OCI-LY1 (cell line): ENCODE results near the gene TASP1.

Experiments used
- H2AFZ ChIP-seq: fragments of 200-600 bp; sonication (generic), shearing (Covaris generic); 2 replicates; pipeline ENCODE4 v1.6.0; 2014; ENCODE audit warnings: antibody characterized with exemption, mild to moderate bottlenecking, low read length
- H3F3A ChIP-seq: fragments of 200-600 bp; sonication (generic), shearing (Covaris generic); 2 replicates; pipeline ENCODE4 v1.6.0; 2014; ENCODE audit warnings: mild to moderate bottlenecking, antibody characterized with exemption, low read length, moderate library complexity; ENCODE audit not compliant: insufficient read depth
- H3K27ac ChIP-seq: fragments of 200-600 bp; sonication (generic); 2 replicates; pipeline ENCODE4 v1.5.1; 2014; ENCODE audit warnings: low read length, mixed run types, mild to moderate bottlenecking, low read depth; ENCODE audit not compliant: poor library complexity, severe bottlenecking
- H3K27me3 ChIP-seq: fragments of 200-600 bp; sonication (generic); 2 replicates; pipeline ENCODE4 v1.6.0; 2014; ENCODE audit warnings: antibody characterized with exemption, mild to moderate bottlenecking, low read length, moderate library complexity; ENCODE audit not compliant: insufficient read depth
- H3K36me3 ChIP-seq: fragments of 200-600 bp; sonication (generic); 2 replicates; pipeline ENCODE4 v1.6.1; 2014; ENCODE audit warnings: mild to moderate bottlenecking, antibody characterized with exemption, low read length, moderate library complexity, mixed read lengths; ENCODE audit not compliant: insufficient read depth
- H3K4me1 ChIP-seq: fragments of 200-600 bp; sonication (generic); 2 replicates; pipeline ENCODE4 v1.5.1; 2014; ENCODE audit warnings: mild to moderate bottlenecking, low read length, moderate library complexity; ENCODE audit not compliant: insufficient read depth, severe bottlenecking
- H3K4me2 ChIP-seq: fragments of 200-600 bp; sonication (generic), shearing (Covaris generic); 2 replicates; pipeline ENCODE4 v1.6.1; 2014; ENCODE audit warnings: low read length
- H3K4me3 ChIP-seq: fragments of 200-600 bp; sonication (generic); 2 replicates; pipeline ENCODE4 v1.5.1; 2014; ENCODE audit warnings: low read length, low read depth, mild to moderate bottlenecking, mixed read lengths; ENCODE audit not compliant: poor library complexity, severe bottlenecking
- H3K79me2 ChIP-seq: fragments of 200-600 bp; shearing (Covaris generic); 2 replicates; pipeline ENCODE4 v1.6.1; 2016; ENCODE audit warnings: mixed run types, low read length, mixed read lengths; ENCODE audit not compliant: insufficient read depth
- H3K9ac ChIP-seq: fragments of 200-600 bp; sonication (generic), shearing (Covaris generic); 2 replicates; pipeline ENCODE4 v1.6.1; 2014; ENCODE audit warnings: mild to moderate bottlenecking, low read length, mixed read lengths
- H3K9me2 ChIP-seq: fragments of 200-600 bp; sonication (generic), shearing (Covaris generic); 2 replicates; pipeline ENCODE4 v1.6.1; 2014; ENCODE audit warnings: low read depth, mild to moderate bottlenecking, low read length, mixed read lengths
- H3K9me3 ChIP-seq: fragments of 200-600 bp; shearing (Covaris generic); 2 replicates; pipeline ENCODE4 v1.6.1; 2014; ENCODE audit warnings: low read length, mixed read lengths
- H4K20me1 ChIP-seq: fragments of 200-600 bp; sonication (generic), shearing (Covaris generic); 2 replicates; pipeline ENCODE4 v1.6.0; 2016; ENCODE audit warnings: mild to moderate bottlenecking, low read length; ENCODE audit not compliant: insufficient read depth
- CTCF ChIP-seq: fragments of 200-600 bp; sonication (generic), shearing (Covaris generic); IDR thresholded peaks from 2 replicates; pipeline ENCODE4 v1.5.1; 2017; ENCODE audit warnings: mild to moderate bottlenecking, antibody characterized with exemption, low read length, moderate library complexity, mixed read lengths
- EZH2 ChIP-seq: fragments of 200-600 bp; sonication (generic), shearing (Covaris generic); IDR thresholded peaks from 2 replicates; pipeline ENCODE4 v1.8.0; 2017; ENCODE audit warnings: borderline replicate concordance, mixed run types, mild to moderate bottlenecking, antibody characterized with exemption, low read length, moderate library complexity, mixed read lengths

The TASP1 gene

GRCh38 chr20:13613917-13614316 is 24.8 kb downstream of the TASP1 start:
- no peaks in the 10 kb centered on the region for H3K27me3 ChIP-seq
- H3K4me3 ChIP-seq, result no peak overlapping the region
- H2AFZ ChIP-seq, result no peak overlapping the region
- H3K9me2 ChIP-seq, result no peaks in the 10 kb centered on the region
- no peaks in the 10 kb centered on the region for H3K4me1 ChIP-seq
- no peak overlapping the region for H3K9ac ChIP-seq
- H3K9me3 ChIP-seq, result no peaks in the 10 kb centered on the region
- H3K36me3 ChIP-seq, result no peaks in the 10 kb centered on the region
- H3K4me2 ChIP-seq, result no peak overlapping the region
- no peak overlapping the region for H3K27ac ChIP-seq
- no peaks in the 10 kb centered on the region for H4K20me1 ChIP-seq
- no peaks in the 10 kb centered on the region for H3F3A ChIP-seq
- H3K79me2 ChIP-seq, result no peaks in the 10 kb centered on the region
- TF ChIP-seq CTCF (no peak), EZH2 (no peak)

GRCh38 chr20:13611611-13612125 is 27.1 kb downstream of the TASP1 start:
- no peaks in the 10 kb centered on the region for H3K27me3 ChIP-seq
- H3K9me3 ChIP-seq, result no peaks in the 10 kb centered on the region
- no peaks in the 10 kb centered on the region for H3K9me2 ChIP-seq
- H3K9ac ChIP-seq, result no peak overlapping the region
- no peak for TF ChIP-seq EZH2
- no peak for TF ChIP-seq CTCF
- H3F3A ChIP-seq, result no peaks in the 10 kb centered on the region
- no peaks in the 10 kb centered on the region for H4K20me1 ChIP-seq
- no peaks in the 10 kb centered on the region for H3K4me1 ChIP-seq
- H3K36me3 ChIP-seq, result no peaks in the 10 kb centered on the region
- H3K27ac ChIP-seq, result no peak overlapping the region
- no peak overlapping the region for H2AFZ ChIP-seq
- H3K4me2 ChIP-seq, result no peak overlapping the region
- H3K4me3 ChIP-seq, result no peak overlapping the region
- no peaks in the 10 kb centered on the region for H3K79me2 ChIP-seq

GRCh38 chr20:13610184-13610583 is 28.5 kb downstream of the TASP1 start:
- H3K27ac ChIP-seq, result no peak overlapping the region
- no peak overlapping the region for H3K9ac ChIP-seq
- H3K4me2 ChIP-seq, result no peak overlapping the region
- TF ChIP-seq EZH2 (no peak), CTCF (peak; percentile 52; the same call in 1 of the 2 replicates)
- H3K27me3 ChIP-seq, result no peaks in the 10 kb centered on the region
- no peak overlapping the region for H2AFZ ChIP-seq
- H4K20me1 ChIP-seq, result no peaks in the 10 kb centered on the region
- no peaks in the 10 kb centered on the region for H3K4me1 ChIP-seq
- no peaks in the 10 kb centered on the region for H3K79me2 ChIP-seq
- H3K4me3 ChIP-seq, result no peak overlapping the region
- H3F3A ChIP-seq, result no peaks in the 10 kb centered on the region
- no peaks in the 10 kb centered on the region for H3K9me2 ChIP-seq
- no peaks in the 10 kb centered on the region for H3K9me3 ChIP-seq
- no peaks in the 10 kb centered on the region for H3K36me3 ChIP-seq
